LNCaP clone FGC (cell line): ENCODE results near the gene PBXIP1.

Experiments used
- DNase-seq: peaks from one replicate; pipeline ENCODE4 v3.0.0-alpha.2; 2011; ENCODE audit warnings: low read depth
- H3K4me3 ChIP-seq: 2 replicates; pipeline ENCODE4 v1.5.1; 2011; ENCODE audit warnings: mild to moderate bottlenecking, low read depth, low read length, control low read depth
- TF ChIP-seq, protein P1 (sequence below): IDR thresholded peaks from 2 replicates; pipeline ENCODE4 v1.5.1; 2012; ENCODE audit warnings: mild to moderate bottlenecking; ENCODE audit not compliant: control insufficient read depth, insufficient read depth; ENCODE audit errors: extremely low read depth

The PBXIP1 gene

DNA sequence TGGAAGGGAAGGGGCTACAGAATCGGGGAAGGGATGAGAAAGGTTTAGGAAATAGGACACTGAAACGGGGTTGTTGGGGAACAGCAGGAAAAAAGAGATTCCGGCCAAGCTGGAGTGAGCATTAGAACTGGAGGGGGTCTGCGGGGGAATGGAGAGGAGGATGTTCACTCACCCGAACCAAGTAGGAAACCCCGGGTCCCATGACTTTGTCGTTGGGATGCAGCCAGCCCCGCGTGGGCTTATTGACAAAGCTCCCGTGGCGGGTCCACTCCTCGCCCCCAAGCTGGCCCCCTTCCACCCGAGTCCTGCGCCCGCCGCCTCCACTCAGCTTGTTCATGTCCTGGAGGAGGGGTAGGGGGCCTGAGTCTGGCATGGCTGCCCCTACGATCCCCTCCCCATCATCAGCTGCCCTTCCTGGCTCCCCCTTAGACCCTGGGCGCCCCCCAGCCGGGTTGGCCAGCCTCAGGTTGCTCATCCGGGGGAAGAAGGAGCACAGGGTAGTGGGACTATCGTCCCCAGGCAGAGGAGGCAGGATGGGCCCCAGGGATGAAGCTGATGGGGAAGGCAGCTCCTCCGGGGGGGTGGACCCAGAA is 14.1 kb upstream of the PBXIP1 start:
- TF ChIP-seq, protein P1, sequence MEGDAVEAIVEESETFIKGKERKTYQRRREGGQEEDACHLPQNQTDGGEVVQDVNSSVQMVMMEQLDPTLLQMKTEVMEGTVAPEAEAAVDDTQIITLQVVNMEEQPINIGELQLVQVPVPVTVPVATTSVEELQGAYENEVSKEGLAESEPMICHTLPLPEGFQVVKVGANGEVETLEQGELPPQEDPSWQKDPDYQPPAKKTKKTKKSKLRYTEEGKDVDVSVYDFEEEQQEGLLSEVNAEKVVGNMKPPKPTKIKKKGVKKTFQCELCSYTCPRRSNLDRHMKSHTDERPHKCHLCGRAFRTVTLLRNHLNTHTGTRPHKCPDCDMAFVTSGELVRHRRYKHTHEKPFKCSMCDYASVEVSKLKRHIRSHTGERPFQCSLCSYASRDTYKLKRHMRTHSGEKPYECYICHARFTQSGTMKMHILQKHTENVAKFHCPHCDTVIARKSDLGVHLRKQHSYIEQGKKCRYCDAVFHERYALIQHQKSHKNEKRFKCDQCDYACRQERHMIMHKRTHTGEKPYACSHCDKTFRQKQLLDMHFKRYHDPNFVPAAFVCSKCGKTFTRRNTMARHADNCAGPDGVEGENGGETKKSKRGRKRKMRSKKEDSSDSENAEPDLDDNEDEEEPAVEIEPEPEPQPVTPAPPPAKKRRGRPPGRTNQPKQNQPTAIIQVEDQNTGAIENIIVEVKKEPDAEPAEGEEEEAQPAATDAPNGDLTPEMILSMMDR, result no peak
- H3K4me3 ChIP-seq, result peak overlapping the region; percentile 59

DNA sequence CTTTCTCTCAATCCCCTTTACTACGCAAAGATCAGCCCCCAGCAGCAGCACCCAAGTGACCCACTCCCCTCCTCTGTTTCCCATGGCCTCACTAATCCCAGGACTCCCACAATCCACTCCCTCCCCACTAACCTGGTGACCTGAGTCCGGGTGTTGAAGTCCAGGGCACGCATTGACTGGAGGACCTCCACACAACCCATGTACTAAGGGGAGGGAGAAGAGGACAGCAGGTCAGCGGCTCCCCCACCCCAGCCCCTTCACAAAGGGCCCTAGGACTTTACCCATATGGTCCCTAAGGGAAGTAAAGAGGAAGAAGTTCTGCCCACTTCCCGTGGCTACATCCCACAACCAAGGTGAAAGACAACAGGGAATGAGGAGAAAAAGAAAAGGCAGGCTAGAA is 13.3 kb upstream of the PBXIP1 start:
- H3K4me3 ChIP-seq, result peak overlapping the region; percentile 59
- DNase-seq, result no peak
- TF ChIP-seq, protein P1, result no peak

More for the DNA sequence above, 14.1 kb upstream of the PBXIP1 start:
- DNase-seq, result no peak

DNA sequence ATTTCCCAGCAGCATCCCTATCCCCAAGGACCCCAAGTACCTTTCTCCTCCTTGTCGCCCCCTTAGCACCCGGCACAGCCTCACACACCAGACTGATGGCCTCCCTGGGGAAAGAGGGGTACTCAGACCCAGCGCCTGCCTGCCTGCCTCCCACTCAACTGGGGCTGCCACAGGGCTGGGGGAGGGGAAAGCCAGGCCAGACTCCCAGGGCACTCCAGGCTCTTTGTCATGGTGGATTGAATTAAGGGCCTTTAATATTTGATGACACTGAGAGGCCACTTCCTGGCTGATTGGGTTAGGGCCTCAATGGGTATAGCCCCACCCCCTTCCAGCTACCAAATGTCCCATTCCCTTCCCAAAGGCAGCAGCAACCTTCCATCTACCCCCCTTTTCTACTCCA is 12.8 kb upstream of the PBXIP1 start:
- DNase-seq, result no peak
- TF ChIP-seq, protein P1, result no peak
- peak overlapping the region; percentile 59 for H3K4me3 ChIP-seq

DNA sequence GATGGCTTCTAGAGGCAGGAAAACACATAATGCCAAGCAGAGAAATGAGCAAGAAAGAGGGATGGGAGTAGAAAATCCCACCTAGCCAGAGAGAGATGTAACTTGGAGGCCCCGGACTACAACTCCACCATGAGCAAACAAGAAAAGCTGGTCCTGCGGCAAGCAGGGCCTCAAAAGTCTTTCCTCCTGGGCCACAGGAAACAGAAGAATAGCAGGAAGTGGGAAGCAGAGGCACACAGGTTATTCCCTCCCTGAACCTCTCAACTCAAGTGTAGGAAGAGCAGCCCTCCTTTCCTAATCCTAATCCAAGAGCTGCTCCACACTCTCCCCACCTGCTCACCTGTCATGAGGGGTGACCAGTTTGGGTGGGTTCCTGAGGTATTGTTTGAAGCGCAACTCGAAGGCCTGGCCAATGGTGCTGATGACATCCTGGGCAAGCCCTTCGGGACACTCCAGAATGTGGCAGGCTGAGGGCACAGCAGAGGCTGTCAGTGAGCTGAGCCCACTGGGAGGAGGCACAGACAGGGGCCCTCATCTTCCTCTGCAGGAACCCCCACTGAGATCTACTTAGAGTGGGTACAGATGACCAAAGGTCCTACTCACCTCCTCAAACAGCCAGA is 11.5 kb upstream of the PBXIP1 start:
- no peak for DNase-seq
- TF ChIP-seq, protein P1, result no peak
- H3K4me3 ChIP-seq, result no peak overlapping the region

DNA sequence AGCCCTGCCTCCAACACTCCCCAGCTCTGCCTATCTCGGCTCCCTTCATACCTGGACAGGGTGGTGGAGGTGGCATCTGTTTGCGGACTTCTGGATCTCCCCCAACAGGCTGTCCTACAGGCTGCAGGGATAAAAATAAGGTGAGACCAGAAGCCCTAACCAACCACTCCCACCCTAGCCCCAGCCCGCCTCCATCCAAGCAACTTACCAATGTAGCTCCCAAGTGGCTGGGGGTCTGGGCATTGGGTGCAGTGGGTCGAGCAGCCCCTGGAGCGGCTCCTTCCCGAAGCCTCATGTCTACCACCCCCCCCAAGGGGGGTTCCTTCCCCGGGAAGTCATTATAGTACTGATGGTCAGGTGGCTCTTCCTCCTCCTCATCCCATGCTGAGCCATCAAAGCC is 10.2 kb upstream of the PBXIP1 start:
- TF ChIP-seq, protein P1, result no peak
- DNase-seq, result no peak
- no peak overlapping the region for H3K4me3 ChIP-seq

DNA sequence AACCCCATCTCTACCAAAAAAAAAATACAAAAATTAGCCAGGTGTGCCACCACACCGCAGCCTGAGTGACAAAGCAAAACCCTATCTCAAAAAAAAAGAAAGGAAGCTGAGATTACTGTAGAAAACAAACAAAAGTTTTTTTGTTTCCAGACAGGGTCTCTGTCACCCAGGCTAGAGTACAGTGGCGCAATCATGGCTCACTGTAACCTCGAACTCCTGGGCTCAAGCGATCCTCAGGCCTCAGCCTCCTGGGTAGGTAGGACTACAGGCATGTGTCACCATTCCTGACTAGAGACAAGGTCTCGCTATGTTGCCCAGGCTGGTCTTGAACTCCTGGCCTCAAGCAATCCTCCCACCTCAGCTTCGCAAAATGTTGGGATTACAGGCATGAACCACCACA is 8.5 kb upstream of the PBXIP1 start:
- H3K4me3 ChIP-seq, result no peak overlapping the region
- TF ChIP-seq, protein P1, result no peak
- no peak for DNase-seq

DNA sequence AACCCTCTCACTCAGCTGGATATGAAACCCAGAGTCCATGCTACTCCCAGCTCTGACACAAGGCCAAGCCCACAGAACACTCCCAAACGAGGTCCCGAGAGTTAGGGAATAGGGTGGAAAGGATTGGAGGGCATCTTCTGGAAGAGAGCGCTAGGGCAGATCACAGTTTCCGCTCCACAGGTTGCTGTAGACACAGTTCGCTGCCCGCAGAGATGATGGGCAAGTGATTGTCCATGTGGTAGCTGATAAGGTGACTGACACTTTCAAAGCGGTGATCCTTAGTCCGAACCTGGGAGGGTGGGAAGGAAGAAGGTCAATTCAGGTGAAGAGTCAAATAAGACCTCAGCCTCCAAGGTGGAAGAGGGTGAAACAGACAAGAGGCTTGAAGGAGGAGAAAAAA is 7.7 kb upstream of the PBXIP1 start:
- TF ChIP-seq, protein P1, result no peak

More for the DNA sequence above, 7.7 kb upstream of the PBXIP1 start:
- no peak overlapping the region for H3K4me3 ChIP-seq
- DNase-seq, result no peak
